Peyer's patch (tissue), 4 donors: ENCODE results near the gene POLDIP2. TPM values are rescaled to one million over a fixed set of nuclear protein-coding genes. Genes with fewer than 3 reads are reported as not detected.

Source experiments
- DNase-seq, 3 donors: peaks; one replicate each; pipeline ENCODE4 v3.0.0-alpha.2; 2017 to 2019
- H3K27ac ChIP-seq, 4 donors: fragments of 200-600 bp; sonication (generic); one replicate each; pipeline ENCODE4 v1.5.1; 2016 to 2019
- H3K27me3 ChIP-seq, 2 donors: fragments of 200-600 bp; sonication (generic); one replicate each; pipeline ENCODE4 v1.5.1; 2019
- H3K36me3 ChIP-seq, 3 donors: fragments of 200-600 bp; sonication (generic); one replicate each; pipeline ENCODE4 v1.5.1; 2016 to 2019
- H3K4me1 ChIP-seq, 4 donors: fragments of 200-600 bp; sonication (generic); one replicate each; pipeline ENCODE4 v1.5.1; 2016 to 2019
- H3K4me3 ChIP-seq, 4 donors: fragments of 200-600 bp; sonication (generic); 1 replicate in 3 of 4; 2 replicates in 1 of 4; pipeline ENCODE4 v1.5.1; 2016 to 2019; ENCODE audit warnings: mild to moderate bottlenecking in 1 of 4
- H3K9me3 ChIP-seq, 4 donors: fragments of 200-600 bp; sonication (generic); one replicate each; pipeline ENCODE4 v1.5.1; 2016 to 2019; ENCODE audit warnings: mild to moderate bottlenecking in 1 of 4
- POLR2A ChIP-seq, 2 donors: fragments of 450-650 bp; IDR thresholded peaks; one replicate each; pipeline ENCODE4 v1.5.1; 2017; ENCODE audit warnings: antibody characterized with exemption in 2 of 2, mild to moderate bottlenecking in 2 of 2, moderate library complexity in 2 of 2
- total RNA-seq, 4 donors: library from RNA; depleted of rRNA; stranded (reverse); fragments of >200 nt; gene quantifications; one replicate each; pipeline ENCODE4 v1.1.0, GENCODE V29; 2016
- TF ChIP-seq, protein P1 (sequence below), 6 experiments: fragments of 450-650 bp in 4 of 6; fragments of 200-600 bp in 2 of 6; sonication (generic) in 1 of 6; IDR thresholded peaks; one replicate each; pipeline ENCODE4 v1.5.1; 2017 to 2019; ENCODE audit warnings: antibody characterized with exemption in 6 of 6, mild to moderate bottlenecking in 3 of 6, moderate library complexity in 1 of 6

POLDIP2 gene
- total RNA-seq, 4 donors from 2014 or later, result 49.5 to 87.2 (median 79.0) TPM

DNA sequence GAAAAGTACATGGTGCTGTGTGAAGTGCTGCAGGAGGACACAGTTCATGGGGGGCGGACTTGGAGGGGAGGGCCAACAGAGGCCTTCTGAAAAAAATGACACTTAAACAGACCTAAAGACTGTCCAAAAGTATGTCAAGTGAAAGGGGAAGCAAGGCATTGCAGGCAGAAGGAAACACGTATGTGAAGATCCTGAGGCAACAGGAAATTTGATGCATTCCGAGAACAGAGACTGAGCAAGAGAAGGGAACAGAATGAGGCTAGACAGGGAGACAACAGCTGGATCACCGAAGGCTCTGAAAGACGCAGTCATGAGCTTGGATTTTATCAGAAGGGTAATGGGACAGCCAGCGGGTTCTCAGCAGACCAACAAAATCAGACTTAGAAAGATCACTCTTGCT, 23.2 kb downstream of the POLDIP2 start:
- H3K9me3 ChIP-seq, result no peaks in the 10 kb centered on the region
- TF ChIP-seq, protein P1, sequence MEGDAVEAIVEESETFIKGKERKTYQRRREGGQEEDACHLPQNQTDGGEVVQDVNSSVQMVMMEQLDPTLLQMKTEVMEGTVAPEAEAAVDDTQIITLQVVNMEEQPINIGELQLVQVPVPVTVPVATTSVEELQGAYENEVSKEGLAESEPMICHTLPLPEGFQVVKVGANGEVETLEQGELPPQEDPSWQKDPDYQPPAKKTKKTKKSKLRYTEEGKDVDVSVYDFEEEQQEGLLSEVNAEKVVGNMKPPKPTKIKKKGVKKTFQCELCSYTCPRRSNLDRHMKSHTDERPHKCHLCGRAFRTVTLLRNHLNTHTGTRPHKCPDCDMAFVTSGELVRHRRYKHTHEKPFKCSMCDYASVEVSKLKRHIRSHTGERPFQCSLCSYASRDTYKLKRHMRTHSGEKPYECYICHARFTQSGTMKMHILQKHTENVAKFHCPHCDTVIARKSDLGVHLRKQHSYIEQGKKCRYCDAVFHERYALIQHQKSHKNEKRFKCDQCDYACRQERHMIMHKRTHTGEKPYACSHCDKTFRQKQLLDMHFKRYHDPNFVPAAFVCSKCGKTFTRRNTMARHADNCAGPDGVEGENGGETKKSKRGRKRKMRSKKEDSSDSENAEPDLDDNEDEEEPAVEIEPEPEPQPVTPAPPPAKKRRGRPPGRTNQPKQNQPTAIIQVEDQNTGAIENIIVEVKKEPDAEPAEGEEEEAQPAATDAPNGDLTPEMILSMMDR (IDR thresholded peaks at IDR 0.05), result no peak
- TF ChIP-seq POLR2A (IDR thresholded peaks at IDR 0.05), result no peak
- H3K27me3 ChIP-seq, result no peaks in the 10 kb centered on the region
- peaks cover 0 to 33% (median 6%) of the 10 kb centered on the region in 4 donors for H3K4me1 ChIP-seq
- DNase-seq, result no peak
- peak overlapping the region in 2 of 4 donors; percentile 90 to 91 for H3K4me3 ChIP-seq
- no peak overlapping the region for H3K27ac ChIP-seq
- H3K36me3 ChIP-seq, result peaks cover 0 to 26% (median 0%) of the 10 kb centered on the region in 3 donors

DNA sequence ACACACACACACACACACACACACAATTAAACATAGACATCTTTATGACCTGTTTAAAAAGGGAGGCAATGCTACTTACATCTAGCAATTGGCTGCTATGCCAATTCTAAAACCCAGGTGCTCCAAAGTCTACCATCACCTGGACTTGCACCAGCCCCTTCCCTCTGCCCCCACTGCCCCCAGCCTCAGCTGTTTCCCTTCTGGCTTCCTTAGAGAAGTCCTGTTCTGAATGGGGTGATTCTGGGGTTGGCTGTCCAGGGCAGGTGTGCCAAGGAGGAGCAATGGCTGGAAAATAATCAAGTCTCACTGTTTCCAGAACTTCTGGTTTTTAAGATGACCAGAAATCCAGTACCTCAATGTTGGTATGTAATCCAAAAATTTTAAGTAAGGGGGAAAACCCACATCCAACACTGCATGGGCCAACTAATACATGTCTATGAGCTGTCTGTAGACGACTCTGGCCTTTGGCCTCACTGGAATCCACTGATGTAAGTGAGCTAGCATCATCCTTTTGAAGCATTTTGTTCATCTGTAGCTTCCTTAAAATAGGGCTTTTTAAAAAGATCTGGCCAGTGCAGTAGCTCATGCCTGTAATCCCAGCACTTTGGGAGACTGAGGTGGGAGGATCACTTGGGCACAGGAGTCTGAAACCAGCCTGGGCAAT, 24.1 kb downstream of the POLDIP2 start:
- H3K36me3 ChIP-seq, result peaks cover 0 to 35% (median 0%) of the 10 kb centered on the region in 3 donors
- no peak for DNase-seq
- no peaks in the 10 kb centered on the region for H3K27me3 ChIP-seq
- TF ChIP-seq POLR2A (IDR thresholded peaks at IDR 0.05), result no peak
- TF ChIP-seq, protein P1 (IDR thresholded peaks at IDR 0.05), result no peak
- H3K4me3 ChIP-seq, result no peak overlapping the region
- no peaks in the 10 kb centered on the region for H3K9me3 ChIP-seq
- H3K27ac ChIP-seq, result no peak overlapping the region
- H3K4me1 ChIP-seq, result peaks cover 0 to 33% (median 6%) of the 10 kb centered on the region in 4 donors

DNA sequence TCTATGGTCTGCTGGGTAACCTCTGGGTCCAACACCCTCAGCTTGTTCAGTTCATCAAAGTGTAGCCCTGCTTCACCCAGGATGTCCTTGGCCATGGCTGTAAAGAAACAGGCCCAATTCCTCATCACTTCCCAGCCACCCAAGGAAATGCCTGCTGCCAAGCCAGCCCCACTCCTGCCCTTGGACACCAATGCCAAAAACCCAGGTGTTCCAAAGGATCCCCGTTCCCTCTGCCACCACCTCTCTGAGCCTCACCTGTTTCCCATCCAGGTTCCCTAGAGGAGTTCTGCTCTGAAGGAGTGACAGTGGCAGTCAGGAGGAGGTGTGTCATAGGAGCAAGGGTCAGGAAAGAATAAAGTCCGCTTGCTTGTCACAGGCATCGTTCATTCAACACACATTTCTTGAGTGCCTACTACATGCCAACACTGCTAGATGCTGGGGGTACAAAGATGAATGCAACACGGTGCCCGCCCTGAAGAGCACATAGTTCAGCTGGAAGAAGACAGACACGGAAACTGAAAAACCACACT, 25.4 kb downstream of the POLDIP2 start:
- peak in 1 of 3 donors; percentile 79 for DNase-seq
- Histone ChIP-seq H3K9me3 (no peaks in the 10 kb centered on the region), H3K36me3 (peaks cover 0 to 41% (median 0%) of the 10 kb centered on the region in 3 donors), H3K4me3 (peak overlapping the region in 2 of 4 donors; percentile 2 to 15), H3K4me1 (peaks cover 0 to 26% (median 6%) of the 10 kb centered on the region in 4 donors), H3K27me3 (no peaks in the 10 kb centered on the region), H3K27ac (peak overlapping the region in 2 of 4 donors; percentile 65 to 82)
- TF ChIP-seq, protein P1 (IDR thresholded peaks at IDR 0.05), result no peak
- TF ChIP-seq POLR2A (IDR thresholded peaks at IDR 0.05), result peak in 1 of 2 donors; percentile 19

DNA sequence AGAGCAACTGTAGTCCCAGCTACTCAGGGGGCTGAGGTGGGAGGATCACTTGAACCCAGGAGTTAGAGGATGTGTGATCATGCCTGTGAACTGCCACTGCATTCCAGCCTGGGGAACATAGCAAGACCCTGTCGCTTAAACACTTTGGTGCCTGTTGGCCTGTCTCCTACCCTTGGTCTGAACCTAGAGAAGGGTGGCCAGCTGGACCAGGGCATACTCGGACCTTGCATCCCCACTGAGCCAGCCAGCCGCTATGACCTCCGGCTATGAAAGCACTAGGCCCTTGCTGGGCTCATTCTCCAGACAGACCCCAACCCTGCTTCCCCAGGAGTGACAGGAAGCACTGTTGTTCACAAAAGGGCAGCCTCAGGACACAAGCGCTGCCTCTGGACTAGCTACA, 26.7 kb downstream of the POLDIP2 start:
- H3K9me3 ChIP-seq, result no peaks in the 10 kb centered on the region
- H3K4me1 ChIP-seq, result peaks cover 0 to 16% (median 2%) of the 10 kb centered on the region in 4 donors
- H3K27me3 ChIP-seq, result no peaks in the 10 kb centered on the region
- DNase-seq, result no peak
- TF ChIP-seq, protein P1 (IDR thresholded peaks at IDR 0.05), result no peak
- TF ChIP-seq POLR2A (IDR thresholded peaks at IDR 0.05), result no peak
- no peak overlapping the region for H3K27ac ChIP-seq
- no peak overlapping the region for H3K4me3 ChIP-seq
- H3K36me3 ChIP-seq, result peaks cover 0 to 41% (median 0%) of the 10 kb centered on the region in 3 donors

DNA sequence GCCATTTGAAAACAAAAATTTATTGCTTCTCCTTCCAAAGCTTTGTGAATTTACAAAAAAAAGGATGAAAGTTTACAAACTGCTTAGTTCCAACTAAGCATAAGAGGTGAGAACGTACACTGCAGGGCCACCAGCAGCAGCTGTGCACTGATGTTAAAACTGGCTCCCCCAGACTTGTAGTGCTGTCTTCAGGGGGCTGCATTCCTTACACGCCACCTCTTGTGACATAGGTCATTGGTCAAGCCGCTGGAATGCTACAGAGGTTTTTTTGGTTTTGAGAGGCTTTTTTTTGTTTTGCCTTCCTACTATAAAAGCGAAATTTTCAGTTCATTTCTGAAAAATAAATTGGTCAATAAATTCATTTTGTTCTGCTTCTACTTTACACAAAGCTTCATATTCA, 29.0 kb downstream of the POLDIP2 start:
- peaks cover 0 to 2% (median 0%) of the 10 kb centered on the region in 4 donors for H3K4me1 ChIP-seq
- no peaks in the 10 kb centered on the region for H3K27me3 ChIP-seq
- peaks cover 0 to 41% (median 0%) of the 10 kb centered on the region in 3 donors for H3K36me3 ChIP-seq
- TF ChIP-seq, protein P1 (IDR thresholded peaks at IDR 0.05), result no peak
- no peak for TF ChIP-seq POLR2A (IDR thresholded peaks at IDR 0.05)
- H3K27ac ChIP-seq, result no peak overlapping the region
- H3K4me3 ChIP-seq, result no peak overlapping the region
- H3K9me3 ChIP-seq, result no peaks in the 10 kb centered on the region
- no peak for DNase-seq
